GM19438 (cell line): ENCODE measurements around the gene ATP6V1C2.

ENCODE experiments used
- ATAC-seq: cut with Tn5 transposase; IDR thresholded peaks from one replicate; pipeline ENCODE4 v1.9.1; 2021; ENCODE audit warnings: low read depth; ENCODE audit not compliant: unreplicated experiment

ATP6V1C2 gene

GRCh38 chr2:10721396-10722251 is at the start of gene ATP6V1C2:
Gene ATP6V1C2, plus strand, starts transcription at chr2:10721630. Its CDS starts 1,220 bp downstream, at chr2:10722850.
- peak; percentile 86 for ATAC-seq

- ATAC-seq, result no peak
Measured at GRCh38 chr2:10675131-10675530, 46.3 kb upstream of the ATP6V1C2 start.

GRCh38 chr2:10678225-10678624 is 43.2 kb upstream of the ATP6V1C2 start:
- no peak for ATAC-seq

GRCh38 chr2:10680214-10680613 is 41.2 kb upstream of the ATP6V1C2 start:
- ATAC-seq, result no peak

GRCh38 chr2:10680957-10681356 is 40.5 kb upstream of the ATP6V1C2 start:
- ATAC-seq, result no peak

GRCh38 chr2:10686176-10686730 is 35.2 kb upstream of the ATP6V1C2 start:
- no peak for ATAC-seq

- peak; percentile 22 for ATAC-seq
Measured at GRCh38 chr2:10688921-10689807, 32.3 kb upstream of the ATP6V1C2 start.

GRCh38 chr2:10691521-10691920 is 29.9 kb upstream of the ATP6V1C2 start:
- no peak for ATAC-seq

- no peak for ATAC-seq
Measured at GRCh38 chr2:10700078-10700803, 21.2 kb upstream of the ATP6V1C2 start.

GRCh38 chr2:10704034-10704594 is 17.3 kb upstream of the ATP6V1C2 start:
- no peak for ATAC-seq

GRCh38 chr2:10706033-10706432 is 15.4 kb upstream of the ATP6V1C2 start:
- ATAC-seq, result no peak

- ATAC-seq, result no peak
Measured at GRCh38 chr2:10707831-10708230, 13.6 kb upstream of the ATP6V1C2 start.

- no peak for ATAC-seq
Measured at GRCh38 chr2:10709290-10709939, 12.0 kb upstream of the ATP6V1C2 start.

GRCh38 chr2:10712185-10712809 is 9.1 kb upstream of the ATP6V1C2 start:
- ATAC-seq, result no peak

- no peak for ATAC-seq
Measured at GRCh38 chr2:10716581-10716980, 4.8 kb upstream of the ATP6V1C2 start.

- ATAC-seq, result no peak
Measured at GRCh38 chr2:10717628-10718027, 3.8 kb upstream of the ATP6V1C2 start.

GRCh38 chr2:10720306-10720705 is 1.1 kb upstream of the ATP6V1C2 start:
- no peak for ATAC-seq

GRCh38 chr2:10720947-10721395 is 459 bp upstream of the ATP6V1C2 start:
- no peak for ATAC-seq

GRCh38 chr2:10722252-10722825 is 909 bp downstream of the ATP6V1C2 start:
- no peak for ATAC-seq
